ENCODE data around the gene SPAG17.

Gene SPAG17

DNA sequence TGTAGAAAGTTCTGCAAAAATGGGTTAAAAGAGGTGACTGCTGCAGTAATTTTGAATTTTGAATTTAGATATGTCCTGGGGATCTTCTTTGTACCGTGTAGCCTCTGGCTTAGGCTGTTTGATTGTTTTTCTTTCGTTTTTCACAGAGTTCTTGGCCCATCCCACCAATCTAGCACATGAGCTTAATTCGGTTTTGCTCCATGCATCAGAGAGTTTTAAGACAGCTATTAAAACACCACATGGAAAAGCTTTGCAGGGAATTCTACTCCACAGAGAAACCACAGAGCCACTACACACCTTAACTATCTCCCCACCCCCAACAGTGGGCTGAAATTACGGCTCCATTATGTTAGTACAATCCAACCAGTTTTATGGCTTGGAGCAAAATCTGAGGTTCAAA lies 25.5 kb downstream of the SPAG17 start:
- DNase-seq: no peak

DNA sequence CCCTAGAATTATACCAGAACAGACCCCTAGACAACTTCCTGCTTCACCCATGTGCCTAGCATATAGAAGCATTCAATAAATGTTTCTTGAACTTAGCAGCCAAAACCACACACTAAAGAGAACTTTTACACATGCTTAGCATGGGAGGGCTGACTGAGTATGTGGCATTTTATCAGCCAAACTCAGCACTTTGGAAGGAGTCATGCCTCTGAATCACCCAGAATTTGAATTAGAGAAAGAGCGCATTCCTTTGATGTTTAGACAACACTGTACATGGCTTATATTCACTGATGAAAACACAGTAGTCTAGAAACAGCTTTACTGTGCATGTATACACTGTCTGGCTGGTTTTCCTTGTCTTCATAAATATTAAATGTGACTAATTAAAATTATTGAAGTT lies 26.1 kb downstream of the SPAG17 start:
- no peak for DNase-seq

DNA sequence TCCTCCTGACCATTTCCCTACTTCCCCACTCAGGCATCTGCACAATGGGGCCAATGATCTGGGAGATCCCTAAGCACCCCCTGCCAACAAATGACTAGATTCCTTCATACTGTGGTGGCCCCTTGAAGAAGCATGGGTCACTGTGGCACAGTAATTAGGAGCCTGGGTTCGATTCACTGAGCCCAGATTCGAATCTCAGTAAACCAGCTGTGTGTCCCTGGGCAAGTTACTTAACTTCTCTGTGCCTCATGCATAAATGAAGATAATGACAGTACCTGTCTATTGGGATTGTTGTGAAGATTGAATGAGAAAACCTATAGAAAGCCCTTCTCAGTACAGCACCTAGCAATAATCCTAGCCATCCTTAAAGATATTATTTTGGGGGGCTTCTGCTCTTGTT lies 27.5 kb downstream of the SPAG17 start:
- no peak for DNase-seq

DNA sequence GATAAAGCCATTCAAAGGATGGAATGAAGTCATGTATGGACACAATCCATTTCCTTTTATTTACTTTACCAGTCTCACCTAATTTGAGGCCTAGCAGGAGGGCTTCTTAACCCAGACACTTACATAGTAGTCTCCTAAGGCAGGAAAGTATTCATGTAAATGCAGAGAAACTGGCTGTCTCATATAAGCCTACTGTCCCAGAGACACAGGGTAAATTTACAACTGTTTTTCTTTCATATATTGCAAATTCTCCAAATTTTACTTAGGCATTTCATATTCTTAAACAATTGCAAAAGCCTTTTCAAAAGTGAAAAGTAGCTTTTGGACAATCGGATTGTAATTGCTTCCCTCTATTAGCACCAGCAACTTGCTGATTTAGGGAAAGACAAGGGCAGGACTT lies 29.9 kb downstream of the SPAG17 start:
- no peak for DNase-seq

DNA sequence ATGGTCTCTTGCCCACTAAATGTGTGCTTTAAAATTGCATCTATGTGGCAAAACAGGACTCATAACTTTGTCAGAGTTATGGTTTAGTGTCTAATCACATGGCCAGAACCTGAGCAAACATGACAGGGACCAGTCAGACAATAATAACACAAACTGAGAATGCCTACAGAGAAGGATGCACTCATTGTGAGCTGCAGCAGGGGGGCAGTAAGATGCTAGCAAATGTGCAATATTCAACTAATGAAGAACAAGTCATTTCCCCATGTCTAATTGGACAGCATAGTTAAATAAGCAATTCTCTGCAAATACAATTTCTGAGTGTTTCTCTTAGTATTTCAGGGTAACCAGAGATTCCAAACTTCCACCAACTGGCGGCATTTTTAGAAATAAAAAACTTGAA lies 30.8 kb downstream of the SPAG17 start:
- DNase-seq: peak in 1 of 2 experiments; percentile 30

DNA sequence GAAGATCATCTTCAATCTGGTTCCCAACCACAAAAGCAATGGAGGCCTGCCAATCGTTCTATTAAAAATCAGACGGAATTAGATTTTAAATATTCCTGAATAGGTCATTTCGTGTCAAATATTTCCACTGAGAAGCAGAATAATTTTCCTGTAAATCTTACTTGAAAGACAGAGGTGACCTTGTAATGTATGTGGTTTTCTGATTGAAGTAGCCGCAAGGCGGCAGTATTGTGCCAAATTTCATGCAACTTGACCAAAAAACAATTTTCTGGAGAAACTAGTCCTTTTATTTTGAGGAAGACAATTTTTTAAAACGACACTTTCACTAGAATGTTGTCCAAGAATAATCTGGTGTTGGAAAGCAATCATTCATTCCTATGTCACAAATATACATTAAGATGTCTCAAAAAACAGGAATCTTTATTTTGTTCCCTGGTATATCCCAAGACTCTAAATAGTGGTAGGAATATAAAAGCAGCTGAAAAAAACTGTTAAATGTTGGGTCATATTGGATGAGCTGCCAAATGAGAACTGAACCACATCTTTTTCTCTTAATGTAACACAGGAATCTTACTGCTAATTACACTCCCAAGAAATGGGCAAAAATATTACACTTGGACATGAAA lies 33.6 kb downstream of the SPAG17 start:
- DNase-seq: peak in 1 of 2 experiments; percentile 47

DNA sequence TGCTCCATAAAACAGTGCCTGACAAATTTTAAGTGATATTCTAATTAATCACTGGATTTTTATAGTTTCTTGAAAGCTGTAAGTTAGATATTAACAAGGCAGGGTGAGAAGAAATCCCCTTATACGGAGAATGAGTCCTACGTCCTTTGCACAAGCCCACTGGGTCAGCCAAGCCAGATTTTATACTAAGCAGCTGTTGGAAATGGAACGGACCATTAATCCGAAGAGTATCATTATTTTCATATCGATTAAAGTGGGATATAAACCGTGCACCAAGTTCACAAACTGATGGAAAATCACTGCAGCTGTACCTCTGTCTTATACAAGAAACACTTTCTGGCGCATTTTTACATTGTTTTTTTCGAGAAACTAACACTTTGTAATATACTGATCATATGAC lies 35.2 kb downstream of the SPAG17 start:
- DNase-seq: no peak

DNA sequence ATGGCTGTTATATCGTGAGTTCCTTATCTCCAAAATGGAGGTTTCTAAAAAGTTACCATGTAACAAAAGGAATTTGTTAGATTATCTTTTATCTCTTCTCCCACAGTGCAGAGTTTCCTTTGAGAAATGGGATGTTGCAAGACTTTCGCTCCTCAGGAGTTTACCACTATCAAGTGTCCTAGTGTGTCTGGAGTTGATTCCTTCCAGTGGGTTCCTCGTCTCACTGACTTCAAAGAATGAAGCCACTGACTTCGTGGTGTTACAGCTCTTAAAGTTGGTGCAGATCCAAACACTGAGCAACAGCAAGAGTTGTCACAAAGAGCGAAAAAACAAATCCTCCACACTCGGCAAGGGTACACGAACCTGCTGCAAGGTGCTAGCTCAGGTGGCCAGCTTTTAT lies 37.0 kb downstream of the SPAG17 start:
- no peak for DNase-seq

DNA sequence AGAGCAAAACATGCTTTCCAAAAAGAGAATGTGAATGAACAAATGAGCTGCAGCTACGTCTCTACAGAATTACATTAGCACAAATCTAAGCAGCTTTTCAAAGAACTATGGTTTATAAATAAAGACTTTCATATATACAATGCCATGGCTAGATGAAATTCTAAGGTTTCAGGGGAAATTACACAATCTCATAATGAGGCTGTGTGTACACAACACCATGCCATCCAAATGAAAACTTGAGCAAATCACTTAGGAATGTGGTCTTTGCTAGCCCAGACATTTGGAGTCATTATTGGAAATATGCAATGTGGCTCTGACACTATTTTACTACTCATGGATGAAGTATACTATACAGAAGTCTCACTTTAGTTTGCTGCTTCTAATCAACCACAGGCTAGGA lies 37.5 kb downstream of the SPAG17 start:
- no peak for DNase-seq

DNA sequence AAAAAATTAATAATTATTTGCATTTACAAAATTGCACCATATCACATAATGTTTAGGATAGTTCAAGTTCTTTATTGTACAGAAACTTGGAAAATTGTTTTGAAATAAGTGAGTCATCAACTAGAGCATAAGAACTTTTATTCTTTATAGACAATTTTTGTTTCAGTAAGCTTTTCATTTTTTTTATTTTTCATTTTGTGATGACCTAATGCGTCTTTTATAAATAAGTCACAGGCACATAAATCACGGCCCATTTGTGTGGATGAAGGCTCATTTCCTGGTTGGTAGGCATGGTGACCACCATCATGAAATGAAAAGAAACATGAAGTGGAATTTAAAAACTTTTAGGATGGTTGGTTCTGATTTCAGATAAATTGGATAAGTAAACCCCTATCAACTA lies 39.3 kb downstream of the SPAG17 start:
- DNase-seq: no peak

DNA sequence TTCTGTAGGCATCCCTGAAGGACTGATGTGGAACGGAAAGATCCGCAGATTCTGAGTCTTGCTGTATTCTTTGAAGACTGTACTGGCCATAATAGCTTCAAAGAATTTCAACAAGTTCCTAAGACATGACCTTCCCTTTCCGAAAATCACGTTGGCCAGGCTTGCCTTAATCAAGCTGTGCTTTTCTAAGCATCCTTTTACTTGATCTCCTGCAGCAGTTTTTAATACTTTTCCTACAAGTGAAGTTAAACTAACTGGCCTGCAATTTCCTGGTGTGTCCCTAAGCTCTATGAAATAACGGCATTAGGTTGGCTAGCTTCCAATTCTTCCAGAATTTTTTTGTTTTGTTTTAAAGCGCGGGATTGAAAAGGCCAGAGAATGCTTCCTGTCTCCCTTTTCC lies 40.3 kb downstream of the SPAG17 start:
- DNase-seq: no peak

DNA sequence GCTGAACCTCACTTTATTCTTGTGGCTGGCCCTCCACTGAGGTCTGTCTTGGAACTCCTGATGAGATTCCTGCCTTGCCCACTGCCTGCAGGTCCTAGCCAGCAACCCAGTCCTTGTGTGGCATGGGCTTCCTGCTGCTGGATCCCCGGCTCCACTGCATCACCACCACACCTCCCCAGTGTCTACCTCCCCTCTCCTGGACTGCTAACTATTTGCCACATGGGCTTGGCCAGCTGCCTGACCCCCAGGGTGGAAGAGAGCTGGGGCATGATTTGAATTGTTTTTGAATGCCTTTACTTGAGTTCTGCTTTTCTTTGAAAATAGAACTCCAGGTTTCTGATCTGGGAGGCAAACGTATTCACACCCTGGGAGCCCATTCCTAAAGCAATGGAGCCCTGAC lies 41.2 kb downstream of the SPAG17 start:
- DNase-seq: no peak

DNA sequence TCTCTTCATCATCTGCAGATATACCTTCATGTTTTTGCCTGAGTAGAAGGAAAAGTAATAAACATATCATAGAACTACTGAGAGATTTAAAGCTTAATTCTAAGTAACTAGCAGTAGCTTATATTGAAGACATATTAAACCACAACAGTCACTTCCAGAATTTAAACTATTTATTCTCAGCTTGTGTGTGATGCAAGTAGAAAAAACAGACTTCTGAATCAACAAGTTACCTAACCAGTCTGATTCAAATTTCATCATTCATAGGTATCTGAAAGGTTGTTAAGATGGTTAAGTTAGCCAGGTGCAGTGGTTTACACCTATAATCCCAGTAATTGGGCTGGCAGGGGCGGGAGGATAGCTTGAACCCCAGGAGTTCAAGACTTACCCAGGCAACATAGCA lies 41.9 kb downstream of the SPAG17 start:
- no peak for DNase-seq

DNA sequence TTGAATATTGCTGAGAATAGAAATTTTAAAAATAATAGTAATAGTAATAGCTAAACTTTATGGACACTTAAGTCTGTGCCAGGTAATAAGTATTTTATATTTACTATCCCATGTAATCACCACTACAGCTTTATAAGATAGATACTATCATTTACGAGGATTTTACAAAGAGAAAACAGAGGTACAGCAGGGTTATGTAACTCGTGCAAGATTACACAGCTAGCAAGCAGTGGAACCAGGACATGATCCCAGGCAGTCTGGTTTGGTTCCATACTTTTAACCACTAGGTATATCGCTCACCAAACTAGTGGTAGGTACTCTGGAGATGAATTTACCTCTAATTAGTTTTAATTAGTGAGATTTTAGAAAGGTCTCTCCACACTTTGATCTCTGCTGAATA lies 42.5 kb downstream of the SPAG17 start:
- DNase-seq: no peak

DNA sequence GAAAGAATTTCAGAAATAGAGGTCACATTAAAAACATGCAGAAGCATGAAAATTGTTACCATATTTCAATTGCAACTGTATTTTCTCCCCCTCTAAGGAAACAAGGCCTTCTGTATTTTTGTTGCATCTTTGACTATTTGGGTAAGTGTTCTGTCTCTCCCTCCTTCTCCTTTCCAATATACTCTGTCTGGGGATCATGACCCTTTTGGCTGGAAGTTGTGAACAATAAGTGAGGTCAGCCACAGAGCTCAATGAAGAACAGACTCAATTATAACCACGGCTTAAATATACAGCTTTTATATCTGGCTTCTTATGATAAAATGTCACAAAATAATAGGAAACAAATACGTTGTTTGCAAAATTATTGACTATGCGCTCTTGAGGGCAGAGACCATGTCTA lies 47.1 kb downstream of the SPAG17 start:
- DNase-seq: no peak

DNA sequence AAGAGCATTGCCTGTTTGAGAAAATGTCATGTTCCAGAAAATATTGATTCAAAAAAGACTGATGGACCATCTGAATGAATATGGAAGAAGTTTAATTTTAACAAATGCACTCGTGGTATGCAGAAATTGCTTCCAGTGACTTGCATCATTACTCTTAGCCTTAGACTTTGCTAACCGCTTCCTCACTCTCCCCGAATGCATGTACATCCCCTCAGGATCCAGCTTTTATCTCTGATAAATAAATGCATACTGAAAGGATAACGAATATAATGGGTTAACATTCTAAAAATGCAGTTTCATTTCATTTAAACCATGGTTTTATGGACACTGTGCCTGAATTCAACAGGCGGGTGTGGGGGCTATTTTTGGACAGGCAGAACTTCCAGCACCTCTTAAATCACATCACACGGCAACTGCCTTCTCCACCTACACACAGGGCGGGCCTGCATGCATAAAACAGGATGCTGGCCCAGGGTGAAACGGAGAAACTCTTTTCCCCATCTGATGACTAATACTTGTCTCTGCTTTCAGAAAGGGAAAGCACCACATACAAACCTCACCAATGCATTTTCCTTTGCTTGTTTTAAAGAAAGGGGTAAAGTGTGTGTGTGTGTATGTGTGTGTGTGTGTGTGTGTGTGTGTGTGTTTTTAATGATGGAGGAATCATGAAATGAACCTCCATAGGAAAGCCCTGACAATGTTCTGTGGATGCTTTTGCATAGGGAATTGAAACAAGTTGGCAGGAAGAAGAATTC lies 48.7 kb downstream of the SPAG17 start:
- DNase-seq: no peak

DNA sequence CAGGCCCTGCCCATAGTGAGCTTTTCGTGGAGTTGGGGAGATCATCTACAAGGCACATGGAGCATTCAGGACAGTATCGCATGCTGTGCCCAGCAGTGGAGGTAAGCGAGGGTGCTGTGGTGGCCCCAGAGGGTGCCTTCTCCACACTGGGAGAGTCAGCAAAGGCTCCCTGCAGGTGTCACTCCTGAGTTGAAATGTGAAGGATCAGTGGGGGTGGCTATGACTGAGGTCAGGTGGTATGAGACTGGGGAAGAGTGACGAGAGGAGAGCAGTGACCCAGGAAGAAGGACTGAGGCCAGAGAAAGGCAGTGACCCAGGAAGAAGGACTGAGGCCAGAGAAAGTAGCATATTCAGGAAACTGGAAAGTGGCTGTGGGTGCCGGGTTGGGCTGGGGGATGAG lies 53.0 kb downstream of the SPAG17 start:
- no peak for DNase-seq

DNA sequence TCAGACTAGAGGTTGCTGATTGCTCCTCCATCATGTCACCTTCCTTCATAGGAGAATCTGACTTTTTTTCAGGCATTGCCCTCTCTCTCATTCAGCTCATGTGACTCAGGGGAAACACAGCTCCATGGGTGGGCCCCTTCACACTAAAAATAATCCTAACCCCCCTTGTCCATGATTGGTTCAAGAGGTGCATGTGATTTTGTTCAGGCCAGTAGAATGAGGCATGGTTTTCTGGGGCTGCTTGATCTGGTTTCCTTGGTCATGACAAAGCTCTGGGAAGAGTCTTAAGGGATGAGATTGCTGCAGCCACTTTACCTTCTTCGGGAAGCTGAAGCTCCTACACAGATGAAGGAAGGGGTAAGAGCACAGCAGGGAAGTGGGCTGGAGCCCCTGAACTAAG lies 56.3 kb downstream of the SPAG17 start:
- no peak for DNase-seq

DNA sequence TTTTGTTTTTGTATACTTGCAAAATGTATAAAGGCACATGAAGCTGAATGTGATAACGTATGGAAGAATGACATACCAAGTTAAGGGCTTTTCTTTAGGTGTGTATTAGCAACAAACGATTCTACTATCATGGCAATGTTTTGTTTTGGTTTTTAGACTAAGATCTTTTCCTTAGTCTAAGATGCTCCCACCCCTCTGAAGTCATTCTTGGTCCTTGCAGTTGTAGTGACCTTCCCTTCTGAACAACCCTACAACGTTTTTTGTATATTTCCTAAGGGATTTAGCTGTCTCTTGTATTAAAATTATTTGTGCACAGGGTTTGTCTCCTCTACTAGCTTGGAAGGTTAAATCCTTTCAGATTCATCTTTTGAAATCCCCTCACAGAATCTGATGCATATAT lies 61.0 kb downstream of the SPAG17 start:
- DNase-seq: no peak

DNA sequence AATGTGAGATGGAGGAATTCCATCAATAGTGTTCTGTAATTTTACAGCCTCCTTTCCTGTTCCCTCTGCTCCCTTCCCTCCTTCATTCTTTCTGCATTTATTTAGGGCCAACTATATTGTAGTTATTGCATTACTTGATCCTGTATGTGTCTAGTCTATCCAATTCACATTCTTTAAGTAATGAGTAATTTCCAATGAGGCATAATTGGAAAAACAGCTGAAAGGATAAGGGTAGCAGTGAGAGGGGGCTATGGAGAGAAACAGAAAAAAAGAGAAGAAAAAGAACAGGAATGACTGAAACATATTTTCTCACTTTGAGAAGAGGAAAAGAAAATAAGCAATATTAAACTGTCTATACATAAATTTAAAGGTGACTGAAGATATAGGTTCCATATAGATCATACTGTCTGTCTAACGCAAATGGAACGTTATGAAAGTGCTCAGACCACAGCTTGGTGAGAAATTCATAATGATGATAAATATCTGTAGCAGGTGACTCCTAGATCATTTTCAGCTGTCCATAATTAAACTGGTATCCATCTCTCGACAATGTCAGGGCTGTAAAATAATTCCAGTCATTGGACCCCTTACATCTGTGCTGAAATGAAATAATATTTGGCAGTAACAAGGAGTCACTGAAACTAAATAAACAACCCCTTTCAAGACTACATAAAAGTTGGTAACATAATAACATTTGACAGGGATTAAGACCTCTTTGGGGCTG lies 61.8 kb downstream of the SPAG17 start:
- no peak for DNase-seq

DNA sequence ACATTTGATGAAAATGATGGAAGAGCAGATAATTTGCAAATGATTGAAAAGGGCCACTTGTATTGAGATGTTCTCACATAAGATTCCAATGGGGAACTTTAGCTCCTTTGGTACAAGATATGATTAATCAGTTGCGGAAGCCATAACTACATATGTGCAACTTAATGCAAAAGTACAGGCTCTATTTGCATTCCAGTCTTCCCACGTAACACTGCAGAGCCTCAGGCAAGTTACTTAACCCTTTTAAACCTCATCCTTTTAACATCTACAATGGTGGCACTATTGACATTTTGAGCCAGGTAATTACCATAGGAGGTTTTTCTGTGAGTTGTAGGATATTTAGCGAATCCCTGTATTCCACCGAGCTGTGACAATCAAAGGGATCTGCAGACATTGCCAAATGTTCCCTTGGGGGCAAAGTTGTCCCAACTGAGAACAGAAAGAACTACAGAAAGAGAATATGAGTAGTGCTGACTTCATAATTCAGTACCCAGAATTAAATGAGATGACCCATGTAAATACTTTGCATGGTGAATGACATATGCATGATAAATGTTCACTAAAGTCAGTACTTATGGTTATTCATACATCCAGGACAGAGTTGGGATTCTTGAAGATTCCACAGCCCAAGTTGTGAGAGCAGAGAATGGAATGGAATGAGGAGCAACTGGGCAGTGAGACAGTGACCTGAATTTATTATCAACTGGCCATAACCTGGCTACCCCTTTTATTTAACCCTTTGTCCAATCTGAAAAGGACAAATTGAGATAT lies 62.6 kb downstream of the SPAG17 start:
- no peak for DNase-seq

DNA sequence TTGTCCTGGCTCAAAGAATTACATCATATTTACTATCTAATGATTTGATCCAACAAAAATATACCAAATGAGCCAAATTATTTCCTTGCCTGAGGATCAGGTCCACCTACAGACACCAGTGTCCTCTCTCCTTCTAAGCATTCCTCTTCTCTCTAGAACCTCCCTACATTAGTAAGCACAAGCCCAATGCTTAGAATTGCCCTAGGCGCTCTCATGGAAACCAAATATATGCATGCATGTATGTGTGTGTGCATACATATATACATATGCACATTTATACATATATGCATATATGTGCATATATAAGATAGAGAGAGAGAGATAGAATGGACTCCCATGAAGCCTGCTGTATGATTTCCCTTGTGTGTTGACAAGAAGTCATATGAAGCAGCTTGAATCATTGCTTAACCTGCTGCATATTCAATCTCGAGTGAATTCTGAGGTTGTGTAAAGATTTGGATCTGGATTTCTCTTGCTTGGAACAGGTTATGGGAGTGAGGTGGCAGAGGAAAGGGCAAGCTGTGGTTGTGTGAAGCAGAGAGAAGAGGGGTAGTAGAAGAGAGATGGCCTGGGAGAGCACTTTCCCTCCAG lies 66.1 kb downstream of the SPAG17 start:
- no peak for DNase-seq

DNA sequence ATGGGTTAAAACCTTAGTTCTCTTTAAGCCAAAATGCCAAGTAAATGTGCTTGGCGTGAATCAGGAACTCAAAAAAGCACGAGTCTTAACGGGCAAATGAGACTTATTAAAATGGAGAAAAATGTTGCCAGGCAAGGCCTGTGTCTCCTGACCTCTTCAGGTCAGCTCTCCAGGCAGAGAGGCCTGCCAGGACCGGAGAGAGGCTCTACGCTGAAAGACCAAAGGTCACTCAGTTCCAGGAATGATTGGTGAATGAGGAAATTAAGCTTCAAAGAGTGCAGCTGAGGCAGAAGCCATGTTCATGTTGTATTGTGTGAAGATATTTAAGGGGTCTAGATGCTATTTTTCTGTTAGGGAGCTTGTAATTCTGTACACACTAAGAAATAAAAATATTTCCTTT lies 66.6 kb downstream of the SPAG17 start:
- no peak for DNase-seq

Data from NCI-H524 (cell line).